G401.6 (cell line): ENCODE results near the gene MRTFA.
"Not testable (repeated sequence)": the region's sequence is repeated elsewhere in the genome, so short reads cannot be mapped to it uniquely, and the experiment has no call there.

Experiments
- FAIRE-seq: peaks from 2 replicates; lab custom pipeline; 2012; peaks lifted over from hg19 to GRCh38; lab: Jason Lieb, UNC

MRTFA gene

DNA sequence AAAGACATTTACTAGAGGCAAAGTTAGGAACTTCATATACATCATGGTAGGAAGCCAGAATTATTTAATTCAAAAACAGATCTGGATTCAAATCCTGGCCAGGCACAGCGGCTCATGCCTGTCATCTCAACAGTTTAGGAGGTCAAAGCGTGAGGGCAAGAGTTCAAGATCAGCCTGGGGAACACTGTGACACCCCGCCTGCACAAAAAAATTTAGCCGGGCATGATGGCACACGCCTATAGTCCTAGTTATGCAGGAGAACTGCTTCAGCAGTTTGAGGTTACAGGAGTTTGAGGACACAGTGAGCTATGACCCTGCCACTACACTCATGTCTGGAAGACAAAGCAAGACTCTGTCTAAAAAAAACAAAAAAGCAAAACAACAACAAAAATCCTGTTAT is 8.9 kb downstream of the MRTFA start:
- no peak for FAIRE-seq

DNA sequence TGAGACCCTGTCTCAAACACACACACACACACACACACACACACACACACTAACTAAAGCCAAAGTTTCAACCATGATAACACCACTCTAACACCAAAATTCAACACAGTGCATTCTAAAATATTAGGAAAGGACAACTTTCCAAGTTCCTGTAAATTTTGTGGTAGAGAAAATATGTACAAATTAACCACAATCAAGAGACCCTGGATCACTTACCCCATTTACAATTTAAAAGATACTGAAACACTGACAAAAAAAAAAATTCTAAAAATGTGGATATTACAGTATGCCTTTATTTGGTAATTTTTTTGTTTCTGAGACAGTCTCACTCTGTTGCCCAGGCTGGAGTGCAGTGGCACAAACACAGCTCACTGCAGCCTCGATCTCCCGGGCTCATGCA is 9.7 kb downstream of the MRTFA start:
- no peak for FAIRE-seq

DNA sequence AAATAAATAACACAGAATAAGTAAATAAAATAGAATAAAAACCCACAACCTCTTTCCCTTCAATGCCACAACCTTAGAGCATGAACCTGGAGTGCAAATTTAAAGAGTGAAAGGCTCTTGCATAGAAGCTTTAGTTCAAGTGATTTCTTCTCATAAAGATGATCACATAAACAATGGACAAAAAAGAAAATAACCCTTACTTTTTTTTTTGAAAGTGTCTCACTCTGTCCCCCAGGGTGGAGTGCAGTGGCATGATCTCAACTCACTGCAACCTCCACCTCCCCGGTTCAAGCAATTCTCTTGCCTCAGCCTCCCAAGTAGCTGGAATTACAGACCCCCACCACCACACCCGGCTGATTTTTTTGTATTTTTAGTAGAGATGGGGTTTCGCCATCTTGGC is 10.7 kb downstream of the MRTFA start:
- not testable (repeated sequence) for FAIRE-seq

DNA sequence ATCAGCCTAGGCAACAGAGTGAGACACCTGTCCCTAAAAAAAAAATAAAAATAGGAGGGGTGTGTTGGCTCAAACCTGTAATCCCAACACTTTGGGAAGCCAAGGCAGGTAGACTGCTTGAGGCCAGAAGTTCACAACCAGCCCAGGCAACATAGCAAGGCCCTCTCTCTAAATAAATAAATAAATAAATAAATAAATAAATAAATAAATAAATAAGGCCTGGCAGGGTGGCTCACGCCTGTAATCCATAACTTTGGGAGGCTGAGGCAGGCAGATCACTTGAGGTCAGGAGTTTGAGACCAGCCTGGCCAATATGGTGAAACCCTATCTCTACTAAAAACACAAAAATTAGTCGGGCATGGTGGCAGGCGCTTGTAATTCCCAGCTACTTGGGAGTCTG is 11.2 kb downstream of the MRTFA start:
- not testable (repeated sequence) for FAIRE-seq

DNA sequence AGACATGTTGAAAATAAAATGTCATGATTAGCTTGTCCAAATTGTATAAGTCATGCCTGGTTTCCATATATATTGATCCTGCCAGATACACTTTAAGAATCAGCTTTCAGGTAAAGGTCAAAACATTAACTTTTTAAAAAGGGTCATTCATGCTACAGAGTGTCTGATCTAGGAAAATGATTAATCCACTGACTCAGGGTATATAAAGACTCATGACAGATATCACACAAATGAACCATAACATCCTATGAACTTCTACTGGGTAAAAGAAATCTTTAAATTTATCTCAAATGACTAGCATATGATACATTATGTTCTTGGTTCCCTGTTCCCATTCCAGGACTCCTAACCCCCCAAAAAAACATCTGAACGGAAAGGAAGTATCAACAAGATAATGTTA is 11.7 kb downstream of the MRTFA start:
- FAIRE-seq, result no peak

DNA sequence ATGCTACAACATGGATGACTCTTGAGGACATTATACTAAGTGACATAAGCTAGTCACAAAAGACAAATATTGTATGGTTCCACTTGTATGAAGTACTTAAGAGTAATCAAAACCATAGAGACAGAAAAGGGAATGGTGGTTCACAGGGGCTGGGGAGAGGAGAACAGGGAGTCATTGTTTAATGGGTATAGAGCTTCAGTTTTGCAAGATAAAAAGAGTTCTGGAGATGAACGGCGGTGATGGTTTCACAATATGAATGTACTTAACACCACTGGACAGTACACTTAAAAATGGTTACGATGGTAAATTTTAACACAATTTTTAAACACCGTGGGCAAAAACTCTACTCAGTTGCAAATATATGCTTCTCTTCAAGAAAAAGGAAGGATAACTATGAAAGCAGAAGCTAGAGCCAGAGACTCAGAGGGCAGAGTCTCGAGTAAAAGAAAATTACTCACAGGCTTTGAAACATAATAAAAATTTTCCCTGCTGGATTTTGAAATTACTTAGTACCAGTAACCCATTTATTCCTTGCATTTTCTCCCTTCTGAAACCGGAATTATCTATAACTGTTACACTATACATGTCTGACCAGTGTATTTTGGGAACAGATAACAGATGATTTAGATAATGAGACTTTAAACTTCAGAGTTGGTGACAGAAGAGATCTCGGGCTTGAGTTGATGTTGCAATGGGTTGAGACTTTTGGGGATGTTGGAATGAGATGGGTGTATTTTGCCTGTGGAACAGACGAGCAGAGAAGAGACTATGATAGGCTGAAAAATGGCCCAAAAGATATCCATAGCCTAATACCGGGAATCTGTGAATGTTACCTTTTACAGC is 15.0 kb downstream of the MRTFA start:
- no peak for FAIRE-seq

DNA sequence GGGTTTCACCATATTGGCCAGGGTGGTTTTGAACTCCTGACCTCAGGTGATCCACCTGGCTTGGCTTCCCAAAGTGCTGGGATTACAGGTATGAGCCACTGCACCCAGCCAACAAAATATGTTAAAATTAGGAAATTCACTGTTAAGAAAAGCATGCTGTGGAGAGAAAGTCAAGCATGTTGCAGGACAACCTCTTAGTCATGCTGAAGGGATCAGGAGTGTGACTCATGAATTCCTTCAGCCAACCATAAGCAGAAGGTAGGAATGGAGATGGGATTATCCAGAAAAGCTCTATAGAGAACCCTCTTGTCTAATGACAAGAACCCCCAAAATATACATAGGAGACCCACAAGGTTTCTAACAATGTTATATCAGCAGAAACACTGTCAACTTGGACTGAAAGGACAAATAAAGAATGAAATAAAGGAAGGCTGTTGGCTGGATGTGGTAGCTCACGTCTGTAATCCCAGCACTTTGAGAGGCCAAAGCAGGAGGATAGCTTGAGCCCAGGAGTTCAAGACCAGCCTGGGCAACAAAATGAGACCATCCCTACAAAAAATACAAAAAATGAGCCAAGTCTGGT is 16.0 kb downstream of the MRTFA start:
- FAIRE-seq, result no peak

DNA sequence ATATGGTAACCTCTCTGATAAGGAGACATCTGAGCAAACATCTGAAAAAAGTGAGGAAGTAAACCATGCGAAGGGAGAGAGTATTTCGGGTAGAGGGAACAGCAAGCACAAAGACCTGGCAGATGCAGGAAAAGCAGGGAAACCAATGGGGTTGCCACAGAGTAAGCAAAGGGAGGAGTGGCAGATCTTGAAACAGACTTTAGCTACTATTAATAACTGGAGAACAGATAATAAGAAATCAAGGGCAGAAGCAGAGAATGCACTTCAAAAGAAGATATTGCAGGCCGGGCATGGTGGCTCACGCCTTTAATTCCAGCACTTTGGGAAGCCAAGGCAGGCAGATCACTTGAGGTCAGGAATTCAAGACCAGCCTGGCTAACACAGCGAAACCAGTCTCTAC is 18.1 kb downstream of the MRTFA start:
- FAIRE-seq, result no peak

DNA sequence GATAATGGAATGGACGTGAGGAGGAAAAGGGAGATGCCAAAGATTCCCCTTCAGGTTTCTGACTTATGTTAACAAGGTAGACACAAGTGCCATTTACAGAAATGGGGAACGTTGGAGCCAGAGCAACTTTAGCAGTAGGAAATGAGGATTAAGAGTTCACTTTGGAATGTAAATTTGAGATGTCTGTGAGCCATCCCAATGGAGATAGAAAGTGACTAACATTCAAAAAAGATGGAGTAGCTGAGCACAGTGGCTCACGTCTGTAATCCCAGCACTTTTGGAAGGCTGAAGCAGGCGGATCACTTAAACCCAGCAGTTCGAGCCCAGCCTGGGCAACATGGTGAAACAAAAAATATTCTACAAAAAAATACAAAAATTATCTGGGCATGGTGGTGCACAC is 19.9 kb downstream of the MRTFA start:
- FAIRE-seq, result no peak

DNA sequence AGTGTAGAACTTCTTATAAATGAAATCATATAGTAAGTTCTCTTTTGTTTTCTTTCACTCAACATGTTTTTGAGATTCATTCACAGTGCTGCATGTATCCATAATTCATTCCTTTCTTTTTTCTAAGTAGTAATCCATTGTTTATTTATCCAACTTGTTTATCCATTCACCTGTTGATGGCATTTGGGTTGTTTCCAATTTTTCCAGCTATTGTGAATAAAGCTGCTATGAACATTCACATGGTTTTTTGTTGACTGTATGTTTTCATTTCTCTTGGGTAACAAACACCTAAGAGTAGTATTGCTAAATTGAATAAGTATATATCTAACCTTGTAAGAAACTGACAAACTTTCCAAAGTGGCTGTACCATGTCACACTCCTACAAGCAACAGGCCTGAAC is 23.5 kb downstream of the MRTFA start:
- FAIRE-seq, result no peak

DNA sequence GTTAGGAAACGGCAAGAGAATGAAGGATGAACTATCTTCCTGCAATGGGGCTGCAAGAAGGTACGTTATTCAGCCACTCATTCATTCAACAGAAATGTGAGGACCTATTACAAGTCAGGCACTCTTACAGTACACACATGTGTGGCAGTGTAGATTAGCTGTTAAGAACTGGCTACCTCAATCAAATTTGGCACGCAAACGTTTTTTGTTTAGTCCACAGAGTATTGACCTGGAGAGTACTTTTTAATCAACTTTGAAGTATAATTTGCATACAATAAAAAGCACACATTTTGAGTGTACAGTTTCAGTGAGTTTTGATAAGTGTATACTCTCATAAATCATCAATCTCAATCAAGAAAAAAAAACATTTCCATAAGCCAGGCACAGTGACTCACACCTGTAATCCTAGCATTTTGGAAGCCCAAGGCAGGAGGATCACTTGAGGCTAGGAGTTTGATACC is 24.2 kb downstream of the MRTFA start:
- FAIRE-seq, result no peak

DNA sequence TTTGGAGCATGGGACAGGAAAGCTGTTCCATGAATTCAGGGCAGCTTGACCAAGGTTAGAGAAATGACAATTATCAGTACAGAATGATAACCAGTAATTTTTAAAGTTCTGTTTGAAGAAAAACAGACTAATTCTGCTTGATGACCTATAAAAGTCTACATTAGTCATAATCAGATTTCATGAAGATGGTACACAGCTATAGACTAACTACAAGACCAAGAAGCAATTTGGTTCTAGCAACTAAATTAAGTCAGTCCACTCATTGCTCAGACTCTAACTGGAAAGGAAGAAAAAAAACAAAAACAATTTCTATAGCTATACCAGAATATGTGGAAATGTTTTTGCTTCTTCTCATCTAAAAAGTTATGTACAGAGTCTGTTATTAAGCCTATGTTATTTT is 24.9 kb downstream of the MRTFA start:
- FAIRE-seq, result no peak

DNA sequence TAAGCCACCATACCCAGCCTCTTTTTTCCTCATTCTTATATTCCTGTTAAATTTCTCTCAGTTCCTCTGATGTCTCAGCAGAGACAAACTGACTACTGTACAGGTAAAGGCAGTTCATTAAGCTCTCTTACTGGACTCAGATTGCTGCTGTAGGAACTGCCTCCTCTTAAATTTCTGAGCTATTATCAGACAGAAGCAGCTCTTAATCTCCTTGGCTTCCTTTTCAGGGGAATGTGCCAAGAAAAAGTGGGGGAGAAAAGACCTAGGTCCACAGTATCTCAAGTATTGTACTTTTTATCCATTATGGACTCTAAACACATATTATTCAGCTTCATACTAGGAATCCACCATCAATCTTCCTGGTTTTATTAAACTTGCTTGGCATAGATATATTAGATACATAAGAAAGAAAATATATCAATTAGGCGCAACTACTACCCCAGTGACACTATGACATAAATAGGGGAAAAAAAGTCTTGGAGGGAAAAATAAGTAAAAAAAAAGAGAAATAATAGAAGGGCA is 26.1 kb downstream of the MRTFA start:
- FAIRE-seq, result no peak

DNA sequence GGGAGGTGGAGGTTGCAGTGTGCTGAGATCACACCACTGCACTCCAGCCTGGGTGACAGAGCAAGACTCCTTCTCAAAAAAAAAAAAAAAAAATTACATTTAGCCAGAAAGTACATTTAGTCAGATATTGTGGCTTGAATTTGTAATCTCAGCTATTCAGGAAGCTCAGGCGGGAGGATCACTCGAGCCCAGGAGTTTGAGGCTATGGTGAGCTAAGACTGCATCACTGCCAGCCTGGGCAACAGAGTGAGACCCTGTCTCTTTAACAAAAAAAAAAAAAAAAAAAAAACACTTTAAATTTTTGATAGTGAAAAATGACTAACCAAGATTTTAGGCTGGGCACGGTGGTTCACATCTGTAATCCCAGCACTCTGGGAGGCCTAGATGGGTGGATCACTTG is 27.3 kb downstream of the MRTFA start:
- no peak for FAIRE-seq

DNA sequence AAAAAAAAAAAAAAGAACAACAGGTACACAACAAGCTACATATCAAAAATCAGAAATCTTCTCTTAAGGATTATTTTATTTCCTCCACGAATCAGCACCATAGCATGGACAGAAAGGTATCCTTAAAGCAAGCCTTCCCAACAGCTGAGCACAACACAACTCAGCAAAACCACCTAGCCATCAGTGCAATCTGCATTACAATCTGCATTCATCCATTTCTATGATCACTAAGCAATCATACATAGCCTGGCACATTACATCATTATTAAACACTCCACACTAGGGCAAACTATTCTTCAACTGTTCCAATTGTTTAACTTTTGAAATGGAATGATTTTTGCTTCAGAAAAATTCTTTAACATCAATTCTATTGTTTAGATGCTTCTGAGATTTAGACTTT is 29.0 kb downstream of the MRTFA start:
- no peak for FAIRE-seq

DNA sequence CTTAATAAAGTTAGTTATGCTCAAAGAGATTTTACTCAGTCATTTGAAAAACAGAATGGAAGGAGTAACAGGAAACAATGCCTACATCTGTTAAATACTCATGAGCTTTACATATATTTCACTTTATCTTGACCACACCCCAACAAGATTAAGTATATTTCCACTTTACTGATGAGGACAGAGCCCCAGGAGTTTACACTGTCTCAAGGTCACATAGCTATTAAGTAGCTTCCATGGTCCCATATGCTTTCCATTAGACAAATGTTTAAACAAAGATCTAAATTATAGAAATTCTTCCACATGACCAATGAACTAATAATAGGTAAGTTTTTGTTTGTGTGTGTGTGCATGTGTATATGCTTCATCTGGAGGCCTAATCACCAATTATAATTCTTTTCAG is 30.2 kb downstream of the MRTFA start:
- no peak for FAIRE-seq

DNA sequence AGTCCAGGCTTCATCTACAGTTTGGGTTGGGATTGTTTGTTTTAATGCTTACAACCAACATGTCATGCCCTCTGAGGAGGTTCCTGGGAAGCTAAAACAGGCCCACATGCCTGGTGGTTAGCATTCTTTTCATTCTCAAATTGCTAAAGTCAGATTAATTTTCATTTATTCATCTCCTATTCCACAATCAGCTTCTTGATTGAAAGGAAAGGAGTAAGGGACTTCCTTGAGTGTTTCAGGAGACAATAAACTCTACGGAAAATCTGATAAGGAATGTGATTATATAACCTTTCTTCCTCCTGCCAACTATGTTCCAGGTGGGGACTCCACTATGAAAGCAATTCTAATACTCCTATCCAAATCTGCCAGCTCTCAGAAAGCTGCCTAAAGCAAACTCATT is 30.8 kb downstream of the MRTFA start:
- FAIRE-seq, result no peak

DNA sequence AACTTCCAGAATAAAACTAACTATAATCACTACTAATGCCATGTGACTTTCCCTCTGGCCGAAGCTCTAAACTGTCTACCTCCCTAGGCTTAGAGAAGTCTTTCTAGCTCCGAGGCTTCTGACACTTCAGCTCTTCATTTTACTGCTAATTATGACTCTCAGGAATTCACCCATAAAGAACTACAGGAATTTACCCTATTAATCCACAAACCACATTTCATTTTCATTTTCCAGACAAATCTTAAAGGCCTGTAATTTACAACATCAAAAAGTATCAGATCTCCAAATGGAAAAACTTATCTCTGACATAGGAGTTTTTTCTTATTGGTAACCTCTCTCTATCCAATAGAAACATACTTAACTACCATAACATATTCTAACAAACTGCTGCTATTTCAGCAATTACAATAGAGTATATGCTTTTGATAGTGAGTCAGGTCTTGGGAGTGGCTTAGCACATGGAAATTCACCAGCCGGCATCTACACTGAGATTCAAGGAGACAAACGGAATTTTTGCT is 33.4 kb downstream of the MRTFA start:
- no peak for FAIRE-seq

DNA sequence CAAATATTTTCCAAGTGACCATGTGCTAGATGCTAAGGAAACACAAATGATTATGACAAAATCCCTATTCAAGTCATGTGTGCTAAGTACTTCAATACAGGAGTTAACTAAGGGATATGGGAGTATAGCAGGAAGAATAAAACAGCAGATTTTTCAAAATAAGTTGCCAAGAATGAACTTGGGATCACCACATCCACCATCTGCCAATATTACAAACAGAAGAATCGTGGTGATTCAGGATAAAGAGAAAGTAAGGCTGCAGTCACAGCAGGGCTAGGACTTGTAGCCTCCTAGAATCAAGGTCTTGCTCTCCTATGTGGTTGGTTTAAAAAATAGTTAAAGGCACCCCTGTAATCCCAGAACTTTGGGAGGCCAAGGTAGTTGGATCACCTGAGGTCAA is 34.3 kb downstream of the MRTFA start:
- no peak for FAIRE-seq

DNA sequence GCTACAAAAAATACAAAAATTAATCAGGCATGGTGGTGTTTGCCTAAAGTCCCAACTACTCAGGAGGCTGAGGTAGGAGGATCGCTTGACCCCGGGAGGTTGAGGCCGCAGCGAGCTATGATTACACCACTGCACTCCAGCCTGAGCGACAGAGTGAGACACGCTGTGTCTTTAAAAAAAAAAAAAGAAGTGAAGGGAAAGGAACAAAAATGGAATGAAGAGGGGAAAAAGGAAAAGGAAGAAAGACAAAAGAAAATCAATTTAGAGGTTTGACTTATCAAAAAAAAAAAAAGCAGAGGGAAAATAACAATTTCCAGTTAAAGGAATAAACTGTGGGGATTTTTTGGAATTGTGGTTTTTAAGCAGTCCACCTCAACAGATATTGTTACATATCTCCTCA is 36.8 kb downstream of the MRTFA start:
- no peak for FAIRE-seq

DNA sequence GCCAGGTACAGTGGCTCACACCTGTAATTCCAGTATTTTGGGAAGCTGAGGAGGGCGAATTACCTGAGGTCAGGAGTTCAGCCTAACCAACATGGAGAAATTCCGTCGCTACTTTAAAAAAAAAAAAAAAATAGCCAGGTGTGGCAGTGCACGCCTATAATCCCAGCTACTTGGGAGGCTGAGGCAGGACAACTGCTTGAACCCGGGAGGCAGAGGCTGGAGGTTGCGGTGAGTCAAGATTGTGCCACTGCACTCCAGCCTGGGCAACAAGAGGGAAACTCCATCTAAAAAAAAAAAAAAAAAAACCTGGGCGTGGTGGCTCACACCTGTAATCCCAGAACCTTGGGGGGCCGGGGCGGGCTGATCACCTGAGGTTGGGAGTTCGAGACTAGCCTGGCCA is 37.8 kb downstream of the MRTFA start:
- not testable (repeated sequence) for FAIRE-seq

DNA sequence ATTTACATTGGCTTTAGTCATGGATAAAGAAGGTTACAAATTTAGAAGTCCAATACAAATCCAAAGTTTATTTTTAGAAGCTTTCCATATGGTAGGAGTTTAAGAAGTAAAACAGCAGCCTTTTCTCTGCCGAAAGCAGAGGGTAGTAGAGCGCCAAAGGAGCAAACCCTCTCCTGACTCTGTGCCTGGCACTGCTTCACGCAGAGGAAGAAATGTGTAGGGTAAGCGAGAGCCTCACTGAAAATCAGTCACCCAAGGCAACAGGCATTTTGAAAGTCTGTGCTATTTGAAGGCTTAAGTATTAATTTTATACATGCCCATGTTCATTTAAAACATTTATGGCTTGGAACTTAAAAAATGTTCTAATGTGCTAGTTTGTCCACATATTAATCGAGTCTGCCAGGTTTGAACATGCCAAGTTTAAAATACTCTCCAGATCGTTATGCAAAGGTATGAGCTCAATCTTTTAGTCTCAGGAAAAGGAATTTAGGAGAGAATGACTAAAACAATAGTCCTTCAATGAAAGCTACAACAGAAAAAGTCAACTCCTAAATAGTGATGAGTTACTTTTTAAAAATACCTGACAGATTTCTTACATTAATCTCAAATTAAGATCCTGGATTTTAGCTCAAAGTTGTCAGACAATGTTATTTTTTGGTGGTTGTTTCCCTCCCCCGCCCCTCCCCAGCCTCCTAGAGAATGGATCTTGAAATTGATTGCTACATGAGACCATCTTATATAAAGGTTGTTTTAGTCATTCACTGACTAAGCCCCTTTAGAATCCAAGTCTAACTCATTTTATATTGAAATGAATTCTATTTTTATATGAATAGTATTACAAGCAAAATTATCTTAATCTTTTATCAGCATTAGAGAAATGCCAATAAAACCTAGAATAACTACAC is 38.7 kb downstream of the MRTFA start:
- no peak for FAIRE-seq
